ENCODE data around the gene APOL5.

DNA sequence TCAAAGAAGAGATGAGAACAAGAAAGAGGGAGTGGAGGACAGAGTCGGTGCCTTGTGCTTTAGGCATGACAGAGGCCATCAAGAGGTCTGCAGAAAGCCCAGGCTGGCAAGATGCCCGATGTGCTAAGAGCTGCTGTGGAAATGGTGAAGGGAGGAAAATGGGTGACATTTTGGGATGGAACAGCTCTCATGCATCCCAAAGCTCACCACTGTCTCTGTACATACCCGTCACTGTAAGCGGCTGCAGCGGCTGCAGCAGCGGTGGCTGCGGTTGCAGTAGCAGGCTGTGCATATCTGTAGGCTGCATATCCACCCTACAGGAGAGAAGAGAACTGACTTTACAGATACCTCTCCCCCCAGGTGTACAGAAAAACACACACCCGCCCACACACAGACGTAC lies 28.6 kb downstream of the APOL5 start:
- TF ChIP-seq POLR2A (IDR thresholded peaks at IDR 0.05) = no peak
- TF ChIP-seq, protein P1, sequence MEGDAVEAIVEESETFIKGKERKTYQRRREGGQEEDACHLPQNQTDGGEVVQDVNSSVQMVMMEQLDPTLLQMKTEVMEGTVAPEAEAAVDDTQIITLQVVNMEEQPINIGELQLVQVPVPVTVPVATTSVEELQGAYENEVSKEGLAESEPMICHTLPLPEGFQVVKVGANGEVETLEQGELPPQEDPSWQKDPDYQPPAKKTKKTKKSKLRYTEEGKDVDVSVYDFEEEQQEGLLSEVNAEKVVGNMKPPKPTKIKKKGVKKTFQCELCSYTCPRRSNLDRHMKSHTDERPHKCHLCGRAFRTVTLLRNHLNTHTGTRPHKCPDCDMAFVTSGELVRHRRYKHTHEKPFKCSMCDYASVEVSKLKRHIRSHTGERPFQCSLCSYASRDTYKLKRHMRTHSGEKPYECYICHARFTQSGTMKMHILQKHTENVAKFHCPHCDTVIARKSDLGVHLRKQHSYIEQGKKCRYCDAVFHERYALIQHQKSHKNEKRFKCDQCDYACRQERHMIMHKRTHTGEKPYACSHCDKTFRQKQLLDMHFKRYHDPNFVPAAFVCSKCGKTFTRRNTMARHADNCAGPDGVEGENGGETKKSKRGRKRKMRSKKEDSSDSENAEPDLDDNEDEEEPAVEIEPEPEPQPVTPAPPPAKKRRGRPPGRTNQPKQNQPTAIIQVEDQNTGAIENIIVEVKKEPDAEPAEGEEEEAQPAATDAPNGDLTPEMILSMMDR (IDR thresholded peaks at IDR 0.05) = no peak

All from body of pancreas (tissue), 4 donors.